IPS-15b (cell line): ENCODE results near the gene CTDP1.

Source experiments
- H3K27me3 ChIP-seq: one replicate; pipeline ENCODE4 v1.6.1; 2013; ENCODE audit warnings: low read length; ENCODE audit not compliant: control insufficient read depth, insufficient read depth
- H3K36me3 ChIP-seq: one replicate; pipeline ENCODE4 v1.6.1; 2013; ENCODE audit warnings: low read length; ENCODE audit not compliant: control insufficient read depth, insufficient read depth
- H3K4me1 ChIP-seq: one replicate; pipeline ENCODE4 v1.6.1; 2013; ENCODE audit warnings: mild to moderate bottlenecking, low read length; ENCODE audit not compliant: control insufficient read depth, insufficient read depth
- H3K4me3 ChIP-seq: one replicate; pipeline ENCODE4 v1.5.1; 2013; ENCODE audit warnings: low read depth, low read length
- H3K9ac ChIP-seq: one replicate; pipeline ENCODE4 v1.6.1; 2013; ENCODE audit warnings: low read depth, mild to moderate bottlenecking, low read length
- H3K9me3 ChIP-seq: one replicate; pipeline ENCODE4 v1.6.1; 2013; ENCODE audit warnings: mild to moderate bottlenecking, low read length; ENCODE audit not compliant: control insufficient read depth, insufficient read depth

The CTDP1 gene

GRCh38 chr18:79650959-79651358, 28.6 kb upstream of the CTDP1 start:
- H3K27me3 ChIP-seq: no peaks in the 10 kb centered on the region
- H3K9ac ChIP-seq: no peak overlapping the region
- no peaks in the 10 kb centered on the region for H3K36me3 ChIP-seq
- H3K4me1 ChIP-seq: no peaks in the 10 kb centered on the region
- no peaks in the 10 kb centered on the region for H3K9me3 ChIP-seq
- H3K4me3 ChIP-seq: no peak overlapping the region

- Histone ChIP-seq H3K27me3 (no peaks in the 10 kb centered on the region), H3K4me1 (peaks cover 9% of the 10 kb centered on the region), H3K9me3 (no peaks in the 10 kb centered on the region), H3K4me3 (no peak overlapping the region), H3K36me3 (no peaks in the 10 kb centered on the region), H3K9ac (peak overlapping the region; percentile 20)
Measured at GRCh38 chr18:79657342-79657996, 22.1 kb upstream of the CTDP1 start.

GRCh38 chr18:79658366-79658765, 21.2 kb upstream of the CTDP1 start:
- H3K9me3 ChIP-seq: no peaks in the 10 kb centered on the region
- no peaks in the 10 kb centered on the region for H3K36me3 ChIP-seq
- peaks cover 9% of the 10 kb centered on the region for H3K4me1 ChIP-seq
- H3K4me3 ChIP-seq: no peak overlapping the region
- H3K27me3 ChIP-seq: no peaks in the 10 kb centered on the region
- H3K9ac ChIP-seq: no peak overlapping the region

GRCh38 chr18:79659733-79660132, 19.9 kb upstream of the CTDP1 start:
- Histone ChIP-seq H3K4me1 (peaks cover 9% of the 10 kb centered on the region), H3K27me3 (no peaks in the 10 kb centered on the region), H3K4me3 (no peak overlapping the region), H3K9me3 (no peaks in the 10 kb centered on the region), H3K9ac (no peak overlapping the region), H3K36me3 (no peaks in the 10 kb centered on the region)

- Histone ChIP-seq H3K4me3 (no peak overlapping the region), H3K9ac (no peak overlapping the region), H3K9me3 (no peaks in the 10 kb centered on the region), H3K27me3 (no peaks in the 10 kb centered on the region), H3K36me3 (no peaks in the 10 kb centered on the region), H3K4me1 (peaks cover 9% of the 10 kb centered on the region)
Measured at GRCh38 chr18:79662034-79662433, 17.6 kb upstream of the CTDP1 start.

GRCh38 chr18:79662439-79662838, 17.2 kb upstream of the CTDP1 start:
- Histone ChIP-seq H3K9ac (no peak overlapping the region), H3K4me3 (no peak overlapping the region), H3K36me3 (no peaks in the 10 kb centered on the region), H3K4me1 (peaks cover 9% of the 10 kb centered on the region), H3K9me3 (no peaks in the 10 kb centered on the region), H3K27me3 (no peaks in the 10 kb centered on the region)

- Histone ChIP-seq H3K4me1 (peaks cover 9% of the 10 kb centered on the region), H3K36me3 (no peaks in the 10 kb centered on the region), H3K9ac (no peak overlapping the region), H3K27me3 (no peaks in the 10 kb centered on the region), H3K9me3 (no peaks in the 10 kb centered on the region), H3K4me3 (no peak overlapping the region)
Measured at GRCh38 chr18:79664525-79665125, 15.0 kb upstream of the CTDP1 start.

GRCh38 chr18:79668203-79668602, 11.4 kb upstream of the CTDP1 start:
- H3K4me3 ChIP-seq: no peak overlapping the region
- no peaks in the 10 kb centered on the region for H3K4me1 ChIP-seq
- H3K36me3 ChIP-seq: no peaks in the 10 kb centered on the region
- H3K9ac ChIP-seq: no peak overlapping the region
- H3K9me3 ChIP-seq: no peaks in the 10 kb centered on the region
- H3K27me3 ChIP-seq: no peaks in the 10 kb centered on the region

GRCh38 chr18:79672490-79673276, 6.9 kb upstream of the CTDP1 start:
- Histone ChIP-seq H3K9ac (no peak overlapping the region), H3K9me3 (no peaks in the 10 kb centered on the region), H3K4me3 (no peak overlapping the region), H3K4me1 (no peaks in the 10 kb centered on the region), H3K27me3 (no peaks in the 10 kb centered on the region), H3K36me3 (no peaks in the 10 kb centered on the region)

GRCh38 chr18:79677221-79677620, 2.4 kb upstream of the CTDP1 start:
- no peaks in the 10 kb centered on the region for H3K36me3 ChIP-seq
- H3K4me1 ChIP-seq: peaks cover 3% of the 10 kb centered on the region
- H3K4me3 ChIP-seq: no peak overlapping the region
- H3K27me3 ChIP-seq: no peaks in the 10 kb centered on the region
- no peaks in the 10 kb centered on the region for H3K9me3 ChIP-seq
- no peak overlapping the region for H3K9ac ChIP-seq

GRCh38 chr18:79677840-79678239, 1.8 kb upstream of the CTDP1 start:
- Histone ChIP-seq H3K9me3 (no peaks in the 10 kb centered on the region), H3K4me1 (peaks cover 3% of the 10 kb centered on the region), H3K9ac (no peak overlapping the region), H3K36me3 (no peaks in the 10 kb centered on the region), H3K4me3 (peak overlapping the region; percentile 94), H3K27me3 (no peaks in the 10 kb centered on the region)
